22Rv1 (cell line): ENCODE data around the gene BMAL2.

Experiments used
- ZFX ChIP-seq: fragments of 450-650 bp; IDR thresholded peaks from 2 replicates; pipeline ENCODE4 v1.6.1; 2017; ENCODE audit warnings: antibody characterized with exemption, borderline replicate concordance
- TF ChIP-seq, protein P1 (sequence below): fragments of 450-650 bp; IDR thresholded peaks from 2 replicates; pipeline ENCODE4 v1.5.1; 2017; ENCODE audit warnings: mild to moderate bottlenecking

DNA sequence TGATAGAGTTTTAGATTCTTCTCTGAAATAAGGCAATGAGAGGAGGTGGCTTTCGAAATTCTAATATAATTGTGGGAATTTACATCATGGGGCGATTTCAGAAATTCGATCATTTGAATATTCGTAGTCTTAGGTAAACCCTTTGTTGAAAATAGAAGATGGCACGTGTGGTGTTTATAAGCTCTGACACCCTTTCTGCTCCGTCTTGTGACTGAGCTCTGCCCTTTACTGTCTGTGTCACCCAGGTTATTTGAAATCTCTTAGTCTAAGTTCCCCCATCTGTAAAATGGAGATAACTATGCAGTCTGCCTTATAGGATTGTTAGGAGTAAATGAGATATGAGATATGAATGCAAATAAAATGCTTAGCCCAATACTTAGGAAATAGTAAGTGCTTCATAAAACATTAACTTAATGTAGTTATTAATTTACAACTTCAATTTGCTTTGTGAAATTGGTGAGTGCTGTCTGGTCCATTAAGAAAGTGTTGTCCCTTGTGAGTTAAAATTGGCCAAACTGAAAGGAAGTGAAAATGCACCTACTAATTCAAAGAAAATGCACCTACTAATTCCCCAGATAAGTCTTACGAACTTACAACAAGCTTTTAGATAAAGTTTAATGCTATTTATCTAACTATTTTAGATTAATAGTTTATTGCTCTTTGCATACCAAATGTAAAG lies 1.5 kb downstream of the BMAL2 start:
- TF ChIP-seq, protein P1, sequence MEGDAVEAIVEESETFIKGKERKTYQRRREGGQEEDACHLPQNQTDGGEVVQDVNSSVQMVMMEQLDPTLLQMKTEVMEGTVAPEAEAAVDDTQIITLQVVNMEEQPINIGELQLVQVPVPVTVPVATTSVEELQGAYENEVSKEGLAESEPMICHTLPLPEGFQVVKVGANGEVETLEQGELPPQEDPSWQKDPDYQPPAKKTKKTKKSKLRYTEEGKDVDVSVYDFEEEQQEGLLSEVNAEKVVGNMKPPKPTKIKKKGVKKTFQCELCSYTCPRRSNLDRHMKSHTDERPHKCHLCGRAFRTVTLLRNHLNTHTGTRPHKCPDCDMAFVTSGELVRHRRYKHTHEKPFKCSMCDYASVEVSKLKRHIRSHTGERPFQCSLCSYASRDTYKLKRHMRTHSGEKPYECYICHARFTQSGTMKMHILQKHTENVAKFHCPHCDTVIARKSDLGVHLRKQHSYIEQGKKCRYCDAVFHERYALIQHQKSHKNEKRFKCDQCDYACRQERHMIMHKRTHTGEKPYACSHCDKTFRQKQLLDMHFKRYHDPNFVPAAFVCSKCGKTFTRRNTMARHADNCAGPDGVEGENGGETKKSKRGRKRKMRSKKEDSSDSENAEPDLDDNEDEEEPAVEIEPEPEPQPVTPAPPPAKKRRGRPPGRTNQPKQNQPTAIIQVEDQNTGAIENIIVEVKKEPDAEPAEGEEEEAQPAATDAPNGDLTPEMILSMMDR = no peak
- TF ChIP-seq ZFX = no peak
